ENCODE measurements around the gene PEAK3. TPM values are rescaled to one million over a fixed set of nuclear protein-coding genes. Genes with fewer than 3 reads are reported as not detected.

Gene PEAK3
- total and polyA plus RNA-seq, 9 of the 15 experiments (the other 6 are each of a cell fraction or from before 2014, with no cell fraction given) = 0.07 to 0.40 TPM; not detected in 7

DNA sequence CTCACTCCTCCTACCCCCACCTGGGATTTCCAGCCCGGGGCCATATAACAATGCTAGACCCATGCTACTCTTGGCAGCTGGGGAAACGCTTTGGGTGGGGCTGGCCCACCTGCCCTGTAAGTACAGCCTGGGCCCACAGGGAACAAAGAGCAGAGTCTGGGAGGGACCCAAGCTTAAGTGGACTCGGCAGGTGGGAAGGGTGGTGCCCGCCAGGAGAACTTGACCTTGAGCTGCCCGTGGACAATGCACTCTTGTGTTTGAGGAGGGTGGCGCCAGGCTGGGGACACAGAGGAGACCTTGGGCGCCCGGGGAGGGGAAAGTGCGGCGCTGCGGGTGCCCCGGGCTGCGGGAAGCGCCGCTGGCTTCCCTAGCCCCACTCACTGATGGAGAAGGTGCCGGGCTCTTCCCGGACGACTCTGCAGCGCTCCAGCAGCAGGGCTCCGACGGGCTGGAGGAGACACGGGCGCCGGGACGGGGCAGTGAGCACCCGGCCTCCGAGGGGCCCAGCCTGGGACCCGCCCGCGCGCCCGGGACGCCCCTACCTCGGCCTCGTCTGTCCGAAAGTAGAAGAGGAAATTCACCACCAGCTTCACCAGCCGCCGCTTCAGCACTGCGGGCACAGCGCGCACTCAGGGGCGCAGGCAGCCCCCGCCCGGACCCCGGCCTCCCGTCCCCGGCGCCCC lies 46.5 kb downstream of the PEAK3 start (continued):
- TF ChIP-seq, protein P1, sequence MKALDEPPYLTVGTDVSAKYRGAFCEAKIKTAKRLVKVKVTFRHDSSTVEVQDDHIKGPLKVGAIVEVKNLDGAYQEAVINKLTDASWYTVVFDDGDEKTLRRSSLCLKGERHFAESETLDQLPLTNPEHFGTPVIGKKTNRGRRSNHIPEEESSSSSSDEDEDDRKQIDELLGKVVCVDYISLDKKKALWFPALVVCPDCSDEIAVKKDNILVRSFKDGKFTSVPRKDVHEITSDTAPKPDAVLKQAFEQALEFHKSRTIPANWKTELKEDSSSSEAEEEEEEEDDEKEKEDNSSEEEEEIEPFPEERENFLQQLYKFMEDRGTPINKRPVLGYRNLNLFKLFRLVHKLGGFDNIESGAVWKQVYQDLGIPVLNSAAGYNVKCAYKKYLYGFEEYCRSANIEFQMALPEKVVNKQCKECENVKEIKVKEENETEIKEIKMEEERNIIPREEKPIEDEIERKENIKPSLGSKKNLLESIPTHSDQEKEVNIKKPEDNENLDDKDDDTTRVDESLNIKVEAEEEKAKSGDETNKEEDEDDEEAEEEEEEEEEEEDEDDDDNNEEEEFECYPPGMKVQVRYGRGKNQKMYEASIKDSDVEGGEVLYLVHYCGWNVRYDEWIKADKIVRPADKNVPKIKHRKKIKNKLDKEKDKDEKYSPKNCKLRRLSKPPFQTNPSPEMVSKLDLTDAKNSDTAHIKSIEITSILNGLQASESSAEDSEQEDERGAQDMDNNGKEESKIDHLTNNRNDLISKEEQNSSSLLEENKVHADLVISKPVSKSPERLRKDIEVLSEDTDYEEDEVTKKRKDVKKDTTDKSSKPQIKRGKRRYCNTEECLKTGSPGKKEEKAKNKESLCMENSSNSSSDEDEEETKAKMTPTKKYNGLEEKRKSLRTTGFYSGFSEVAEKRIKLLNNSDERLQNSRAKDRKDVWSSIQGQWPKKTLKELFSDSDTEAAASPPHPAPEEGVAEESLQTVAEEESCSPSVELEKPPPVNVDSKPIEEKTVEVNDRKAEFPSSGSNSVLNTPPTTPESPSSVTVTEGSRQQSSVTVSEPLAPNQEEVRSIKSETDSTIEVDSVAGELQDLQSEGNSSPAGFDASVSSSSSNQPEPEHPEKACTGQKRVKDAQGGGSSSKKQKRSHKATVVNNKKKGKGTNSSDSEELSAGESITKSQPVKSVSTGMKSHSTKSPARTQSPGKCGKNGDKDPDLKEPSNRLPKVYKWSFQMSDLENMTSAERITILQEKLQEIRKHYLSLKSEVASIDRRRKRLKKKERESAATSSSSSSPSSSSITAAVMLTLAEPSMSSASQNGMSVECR (CRISPR knock-in tag; IDR thresholded peaks at IDR 0.05) = peak; percentile 63; the same call in 1 of the 2 replicates
- no peak for TF ChIP-seq CCAR2 (IDR thresholded peaks at IDR 0.05; ENCODE audit: low read depth, low read length)

DNA sequence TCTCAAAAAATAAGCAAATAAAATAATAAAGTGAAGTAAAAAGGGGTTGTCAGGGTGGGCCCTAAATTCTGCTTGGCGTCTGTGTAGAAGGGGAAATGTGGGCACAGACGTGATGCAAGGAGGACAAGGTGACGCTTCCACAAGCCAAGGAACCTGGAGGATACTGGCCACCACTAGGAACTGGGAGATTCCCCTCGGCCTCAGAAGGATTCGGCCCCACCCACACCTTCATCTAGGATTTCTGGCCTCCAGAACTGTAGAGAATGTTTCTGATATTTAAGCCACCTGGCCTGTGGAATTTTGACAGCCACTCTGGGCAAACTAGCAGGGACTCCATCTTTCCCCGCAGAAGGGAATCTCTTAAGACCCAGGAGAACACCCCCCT lies 47.0 kb downstream of the PEAK3 start:
- FAIRE-seq (no peak), DNase-seq (ENCODE audit: extremely low read depth in 1 of 4, low spot score in 3 of 4) (no peak), ATAC-seq (no peak)
- H3K79me2 ChIP-seq (ENCODE audit: control insufficient read depth, insufficient read depth, low read length) = peaks cover 73% of the 10 kb centered on the region
- H3K4me1 ChIP-seq (replicated peaks in 1 of 2; ENCODE audit: control insufficient read depth in 2 of 2, insufficient read depth in 2 of 2, low read length in 2 of 2) = peaks cover 13 to 71% of the 10 kb centered on the region in 2 experiments
- H3K9me1 ChIP-seq (ENCODE audit: control insufficient read depth, insufficient read depth, low read length) = peaks cover 3% of the 10 kb centered on the region
- peaks cover 57% of the 10 kb centered on the region; the same call in 2 of the 3 replicates for H3K36me3 ChIP-seq (ENCODE audit: control insufficient read depth, insufficient read depth, low read length)
- TF ChIP-seq ZC3H4 (CRISPR knock-in tag; IDR thresholded peaks at IDR 0.05; ENCODE audit: borderline replicate concordance) (no peak), ZNF584 (CRISPR knock-in tag; IDR thresholded peaks at IDR 0.05; ENCODE audit: low read depth) (no peak), U2AF1 (optimal IDR thresholded peaks at IDR 0.05; ENCODE audit: low read depth, low read length) (no peak), POU5F1 (IDR thresholded peaks at IDR 0.05; ENCODE audit: borderline replicate concordance, low read depth, low read length, partially characterized antibody) (no peak), SOX6 (IDR thresholded peaks at IDR 0.05) (no peak), NFXL1 (CRISPR knock-in tag; IDR thresholded peaks at IDR 0.05) (no peak)
- WGBS (ENCODE audit: insufficient coverage, low coverage, missing lambda C conversion rate) = 21% methylated on average over 6 of the region's 6 CpGs
- H3K27me3 ChIP-seq (ENCODE audit: control insufficient read depth in 2 of 2, insufficient read depth in 2 of 2, low read length in 2 of 2) = no peaks in the 10 kb centered on the region
- intact Hi-C loops (cut with micrococcal nuclease) = loop anchor here (1.0 kb wide), 1 partner anchor 79 kb away; no protein-coding TSS in a partner anchor
- peak overlapping the region; percentile 97 for H3K4me3 ChIP-seq
- H4K20me1 ChIP-seq (replicated peaks; ENCODE audit: control insufficient read depth, insufficient read depth, low read length) = peaks cover 33% of the 10 kb centered on the region
- peak overlapping the region; percentile 98 for H3K27ac ChIP-seq (ENCODE audit: extremely low read depth, low read depth, low read length)
- no TSS peak for BruUV-seq (replicated peaks)
- no peak overlapping the region for H2AFZ ChIP-seq (ENCODE audit: low read depth, low read length)
- no peaks in the 10 kb centered on the region for H3K9me3 ChIP-seq (replicated peaks; ENCODE audit: control insufficient read depth, insufficient read depth, low read depth, low read length)
- peak overlapping the region; percentile 94 for H3K4me2 ChIP-seq (ENCODE audit: insufficient read depth, low read length)
- in situ Hi-C loops (cut with MboI) = loop anchor here (5.0 to 10.0 kb wide), 3 partner anchors 37 to 162 kb away; no protein-coding TSS in a partner anchor
- ChIA-PET CTCF (ENCODE audit: low intra/inter-chr PET ratio) (no interaction called here), POLR2A (interaction anchor here (0.5 to 1.3 kb wide), 5 partner anchors 8 to 95 kb away, joined by 3 to 6 read pairs (median 3); no protein-coding TSS in a partner anchor)
- H3K9ac ChIP-seq (ENCODE audit: insufficient read depth in 1 of 2, low read depth in 2 of 2, low read length in 2 of 2) = peak overlapping the region; percentile 90 to 98
